B cell (primary cell): ENCODE measurements around the gene ATP5PB. TPM values are rescaled to one million over a fixed set of nuclear protein-coding genes. Genes with fewer than 3 reads are reported as not detected.

Experiments
- ATAC-seq: fragments of 200-7000 bp; cut with Tn5 transposase; one replicate; pipeline ENCODE4 v1.10.0; 2021; ENCODE audit warnings: low read depth, mild to moderate bottlenecking, moderate number of reproducible peaks, moderate library complexity
- CTCF ChIA-PET: fragments of 350-600 bp; sonication (Branson Sonifier 250); formaldehyde crosslinking; loops from one replicate; lab custom pipeline; 2021; ENCODE audit warnings: antibody characterized with exemption, inconsistent platforms; lab: Charles Lee
- POLR2A ChIA-PET: fragments of 350-600 bp; sonication (Branson Sonifier 250); formaldehyde crosslinking; loops from one replicate; lab custom pipeline; 2021; ENCODE audit warnings: antibody characterized with exemption; lab: Charles Lee
- DNase-seq: peaks from one replicate; pipeline ENCODE4 v3.0.0; 2013
- H2AFZ ChIP-seq: 2 replicates; pipeline ENCODE4 v1.6.1; 2012; ENCODE audit warnings: mild to moderate bottlenecking, low read depth, low read length; ENCODE audit not compliant: insufficient read depth, poor library complexity, severe bottlenecking
- H3K27ac ChIP-seq, 2 donors: 1 replicate in 1 of 2; 2 replicates in 1 of 2; pipeline ENCODE4 v1.5.1; 2012 to 2013; ENCODE audit warnings: low read length in 2 of 2, mild to moderate bottlenecking in 2 of 2, moderate library complexity in 1 of 2
- H3K27me3 ChIP-seq, 4 experiments: fragments of 200-600 bp in 1 of 4; sonication (generic) in 1 of 4; replicated peaks in 1 of 4; 1 replicate in 2 of 4; 2 replicates in 2 of 4; pipeline versions ENCODE4 v1.6.1 to v1.7.0; 2013 to 2016; ENCODE audit warnings: low read length in 3 of 4, mild to moderate bottlenecking in 2 of 4, mixed read lengths in 1 of 4, moderate library complexity in 1 of 4; ENCODE audit not compliant: insufficient read depth in 4 of 4, control insufficient read depth in 3 of 4; ENCODE audit errors: control extremely low read depth in 1 of 4
- H3K36me3 ChIP-seq, 2 experiments: replicated peaks in 1 of 2; 1 replicate in 1 of 2; 2 replicates in 1 of 2; pipeline versions ENCODE4 v1.6.1 to v1.7.1; 2013; ENCODE audit warnings: low read length in 1 of 2; ENCODE audit not compliant: insufficient read depth in 2 of 2, control insufficient read depth in 1 of 2; ENCODE audit errors: control extremely low read depth in 1 of 2, extremely low read depth in 1 of 2
- H3K4me1 ChIP-seq, 2 donors: fragments of 200-600 bp in 1 of 2; sonication (generic) in 1 of 2; 1 replicate in 1 of 2; 2 replicates in 1 of 2; pipeline versions ENCODE4 v1.5.1 to v1.6.1; 2013 to 2017; ENCODE audit warnings: low read length in 2 of 2; ENCODE audit not compliant: control insufficient read depth in 2 of 2, insufficient read depth in 2 of 2
- H3K4me2 ChIP-seq: replicated peaks from 2 replicates; pipeline ENCODE3; 2012; ENCODE audit warnings: mild to moderate bottlenecking, low read depth, low read length; ENCODE audit not compliant: poor library complexity, severe bottlenecking
- H3K4me3 ChIP-seq, 5 experiments: fragments of 200-600 bp in 1 of 5; sonication (generic) in 1 of 5; 1 replicate in 3 of 5; 2 replicates in 2 of 5; pipeline versions ENCODE4 v1.5.1 to v1.7.0; 2011 to 2016; ENCODE audit warnings: low read length in 4 of 5, mild to moderate bottlenecking in 4 of 5, low read depth in 2 of 5, control low read depth in 1 of 5, moderate library complexity in 1 of 5; ENCODE audit not compliant: insufficient read depth in 1 of 5; ENCODE audit errors: control extremely low read depth in 1 of 5, extremely low read depth in 1 of 5
- H3K79me2 ChIP-seq: fragments of 200-600 bp; sonication (generic); one replicate; pipeline ENCODE4 v1.6.0; 2016; ENCODE audit warnings: low read length; ENCODE audit not compliant: control insufficient read depth, insufficient read depth
- H3K9ac ChIP-seq: fragments of 200-600 bp; sonication (generic); 2 replicates; pipeline ENCODE4 v1.6.1; 2017; ENCODE audit warnings: mild to moderate bottlenecking, low read length, moderate library complexity
- H3K9me3 ChIP-seq, 3 donors: one replicate each; pipeline versions ENCODE4 v1.6.1 to v1.7.1; 2013; ENCODE audit warnings: low read length in 2 of 3; ENCODE audit not compliant: control insufficient read depth in 2 of 3, insufficient read depth in 1 of 3; ENCODE audit errors: control extremely low read depth in 1 of 3
- H4K20me1 ChIP-seq: 2 replicates; pipeline ENCODE4 v1.6.0; 2012; ENCODE audit warnings: mild to moderate bottlenecking, low read length; ENCODE audit not compliant: insufficient read depth, control insufficient read depth, poor library complexity, severe bottlenecking
- H3K27ac Mint-ChIP-seq: one replicate; pipeline ENCODE4 v1.8.0; 2021; ENCODE audit warnings: mixed read lengths
- H3K27me3 Mint-ChIP-seq: one replicate; pipeline ENCODE4 v1.8.0; 2021; ENCODE audit warnings: mixed read lengths
- H3K4me1 Mint-ChIP-seq: one replicate; pipeline ENCODE4 v1.8.0; 2021; ENCODE audit warnings: mixed read lengths
- H3K4me3 Mint-ChIP-seq: one replicate; pipeline ENCODE4 v1.8.0; 2021; ENCODE audit warnings: mixed read lengths
- H3K9me3 Mint-ChIP-seq: one replicate; pipeline ENCODE4 v1.8.0; 2022; ENCODE audit warnings: mixed read lengths; ENCODE audit not compliant: insufficient read depth
- CTCF ChIP-seq: fragments of 200-600 bp; IDR thresholded peaks from one replicate; pipeline ENCODE4 v1.8.0; 2022; ENCODE audit warnings: antibody characterized with exemption, mild to moderate bottlenecking
- EZH2 ChIP-seq: IDR thresholded peaks from 2 replicates; pipeline ENCODE4 v1.6.1; 2012; ENCODE audit warnings: borderline replicate concordance, low read depth, mild to moderate bottlenecking, moderate library complexity, low read length; ENCODE audit not compliant: insufficient read depth, poor library complexity, severe bottlenecking
- WGBS: methylation state at CpG from one replicate; pipeline ENCODE4 v1.1.5; 2013; ENCODE audit warnings: missing lambda C conversion rate; ENCODE audit not compliant: insufficient coverage; 5-methylcytosine and 5-hydroxymethylcytosine counted together
- intact Hi-C: fragments of 100-400 bp; cut with micrococcal nuclease; formaldehyde crosslinking; loops from one replicate; pipeline ENCODE4 v1.10.0; 2022
- polyA plus RNA-seq: library from polyadenylated mRNA; depleted of rRNA; stranded (reverse); fragments of >200 nt; gene quantifications from 2 replicates; pipeline ENCODE4 v1.2.3, GENCODE V29; 2012
- total RNA-seq, 2 donors: library from RNA; stranded (reverse); fragments of 120-200 nt in 1 of 2; gene quantifications; 1 replicate in 1 of 2; 2 replicates in 1 of 2; pipeline versions ENCODE4 v1.2.3 to v1.2.4, GENCODE V29; 2013 to 2022

The ATP5PB gene
- total and polyA plus RNA-seq, 2 donors (not counting 1 experiment from before 2014, with no cell fraction given): 81.2 to 110 TPM

GRCh38 chr1:111489604-111490003, 40.3 kb downstream of the ATP5PB start:
- H3K4me1 Mint-ChIP-seq: peaks cover 9% of the 10 kb centered on the region
- DNase-seq: no peak
- H3K4me3 ChIP-seq: no peak overlapping the region
- TF ChIP-seq EZH2 (no peak), CTCF (peak; percentile 36)
- intact Hi-C loops: no loop called here
- 40% methylated on average over 2 of the region's 4 CpGs for WGBS
- ChIA-PET POLR2A (no interaction called here), CTCF (interaction anchor here (0.6 to 4.3 kb wide), 13 partner anchors 8 to 267 kb away, joined by 3 to 51 read pairs (median 3); partner anchors contain the start of gene DDX20)
- H3K27me3 ChIP-seq: no peaks in the 10 kb centered on the region
- no peaks in the 10 kb centered on the region for H3K9me3 ChIP-seq
- no peaks in the 10 kb centered on the region for H3K79me2 ChIP-seq
- no peak overlapping the region for H3K27ac ChIP-seq
- no peaks in the 10 kb centered on the region for H4K20me1 ChIP-seq
- H3K4me1 ChIP-seq: no peaks in the 10 kb centered on the region
- H3K4me2 ChIP-seq: no peak overlapping the region
- H3K4me3 Mint-ChIP-seq: no peak overlapping the region
- no peak overlapping the region for H3K9ac ChIP-seq
- H3K27me3 Mint-ChIP-seq: no peaks in the 10 kb centered on the region
- peak overlapping the region; percentile 80 for H3K27ac Mint-ChIP-seq
- H2AFZ ChIP-seq: no peak overlapping the region
- no peaks in the 10 kb centered on the region for H3K36me3 ChIP-seq
- no peaks in the 10 kb centered on the region for H3K9me3 Mint-ChIP-seq
- peak; percentile 81 for ATAC-seq

- no peaks in the 10 kb centered on the region for H3K79me2 ChIP-seq
- DNase-seq (no peak), ATAC-seq (no peak)
- H3K4me3 ChIP-seq: no peak overlapping the region
- CTCF ChIA-PET: interaction anchor here (0.6 to 4.3 kb wide), 12 partner anchors 8 to 265 kb away, joined by 3 to 51 read pairs (median 4); partner anchors contain the start of gene DDX20
- H3K4me2 ChIP-seq: no peak overlapping the region
- no peak overlapping the region for H3K9ac ChIP-seq
- TF ChIP-seq EZH2 (no peak), CTCF (no peak)
- Mint-ChIP-seq H3K27ac (no peak overlapping the region), H3K9me3 (no peaks in the 10 kb centered on the region), H3K4me1 (peaks cover 9% of the 10 kb centered on the region), H3K27me3 (no peaks in the 10 kb centered on the region), H3K4me3 (no peak overlapping the region)
- no peaks in the 10 kb centered on the region for H3K27me3 ChIP-seq
- H3K27ac ChIP-seq: no peak overlapping the region
- no peaks in the 10 kb centered on the region for H3K4me1 ChIP-seq
- no peaks in the 10 kb centered on the region for H3K36me3 ChIP-seq
- no peaks in the 10 kb centered on the region for H3K9me3 ChIP-seq
- POLR2A ChIA-PET: interaction anchor here (0.6 kb wide), 1 partner anchor 130 kb away, joined by 5 read pairs; no protein-coding TSS in a partner anchor
- no peaks in the 10 kb centered on the region for H4K20me1 ChIP-seq
- intact Hi-C loops: no loop called here
- 100% methylated on average over 3 of the region's 4 CpGs for WGBS
- no peak overlapping the region for H2AFZ ChIP-seq
These were observed 41.0 kb downstream of the ATP5PB start for GRCh38 chr1:111490220-111490619.
